HL-60 (cell line): Measurements from ENCODE around the gene HSPA12A.

Experiments
- DNase-seq, 2 experiments: peaks; one replicate each; pipeline ENCODE4 v3.0.0-alpha.2; 2010 to 2020; ENCODE audit warnings: low read depth in 1 of 2, low spot score in 1 of 2
- H3K27ac ChIP-seq: fragments of 250-450 bp; sonication (Bioruptor Pico); replicated peaks from 2 replicates; pipeline ENCODE4 v1.5.1; 2020; ENCODE audit warnings: mild to moderate bottlenecking, moderate library complexity
- H3K27me3 ChIP-seq: fragments of 250-450 bp; sonication (Bioruptor Pico); 2 replicates; pipeline ENCODE4 v1.5.1; 2021; ENCODE audit warnings: mild to moderate bottlenecking, moderate library complexity; ENCODE audit not compliant: insufficient read depth, poor library complexity, severe bottlenecking
- H3K4me3 ChIP-seq: replicated peaks from 2 replicates; pipeline ENCODE4 v1.5.1; 2011; ENCODE audit warnings: mild to moderate bottlenecking, control low read depth, low read length; ENCODE audit not compliant: insufficient read depth
- GABPA ChIP-seq: IDR thresholded peaks from 2 replicates; pipeline ENCODE4 v1.6.1; 2012; ENCODE audit warnings: low read depth
- POLR2AphosphoS5 ChIP-seq: IDR thresholded peaks from 2 replicates; pipeline ENCODE4 v1.6.1; 2012; ENCODE audit warnings: low read depth
- SPI1 ChIP-seq: IDR thresholded peaks from 2 replicates; pipeline ENCODE4 v1.6.1; 2012; ENCODE audit warnings: low read depth, mild to moderate bottlenecking, borderline replicate concordance
- TF ChIP-seq, protein P1 (sequence below): IDR thresholded peaks from one replicate; pipeline ENCODE4 v1.5.1; 2011; ENCODE audit warnings: low read length, control low read depth, inconsistent platforms; ENCODE audit not compliant: insufficient read depth
- TF ChIP-seq, protein P2 (sequence below): IDR thresholded peaks from 2 replicates; pipeline ENCODE4 v1.6.1; 2012; ENCODE audit warnings: low read depth; ENCODE audit not compliant: insufficient replicate concordance

Gene HSPA12A

GRCh38 chr10:116673866-116674265, 68.5 kb downstream of the HSPA12A start:
- TF ChIP-seq, protein P1, sequence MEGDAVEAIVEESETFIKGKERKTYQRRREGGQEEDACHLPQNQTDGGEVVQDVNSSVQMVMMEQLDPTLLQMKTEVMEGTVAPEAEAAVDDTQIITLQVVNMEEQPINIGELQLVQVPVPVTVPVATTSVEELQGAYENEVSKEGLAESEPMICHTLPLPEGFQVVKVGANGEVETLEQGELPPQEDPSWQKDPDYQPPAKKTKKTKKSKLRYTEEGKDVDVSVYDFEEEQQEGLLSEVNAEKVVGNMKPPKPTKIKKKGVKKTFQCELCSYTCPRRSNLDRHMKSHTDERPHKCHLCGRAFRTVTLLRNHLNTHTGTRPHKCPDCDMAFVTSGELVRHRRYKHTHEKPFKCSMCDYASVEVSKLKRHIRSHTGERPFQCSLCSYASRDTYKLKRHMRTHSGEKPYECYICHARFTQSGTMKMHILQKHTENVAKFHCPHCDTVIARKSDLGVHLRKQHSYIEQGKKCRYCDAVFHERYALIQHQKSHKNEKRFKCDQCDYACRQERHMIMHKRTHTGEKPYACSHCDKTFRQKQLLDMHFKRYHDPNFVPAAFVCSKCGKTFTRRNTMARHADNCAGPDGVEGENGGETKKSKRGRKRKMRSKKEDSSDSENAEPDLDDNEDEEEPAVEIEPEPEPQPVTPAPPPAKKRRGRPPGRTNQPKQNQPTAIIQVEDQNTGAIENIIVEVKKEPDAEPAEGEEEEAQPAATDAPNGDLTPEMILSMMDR = no peak
- TF ChIP-seq POLR2AphosphoS5 (no peak), SPI1 (no peak), GABPA (no peak)
- TF ChIP-seq, protein P2, sequence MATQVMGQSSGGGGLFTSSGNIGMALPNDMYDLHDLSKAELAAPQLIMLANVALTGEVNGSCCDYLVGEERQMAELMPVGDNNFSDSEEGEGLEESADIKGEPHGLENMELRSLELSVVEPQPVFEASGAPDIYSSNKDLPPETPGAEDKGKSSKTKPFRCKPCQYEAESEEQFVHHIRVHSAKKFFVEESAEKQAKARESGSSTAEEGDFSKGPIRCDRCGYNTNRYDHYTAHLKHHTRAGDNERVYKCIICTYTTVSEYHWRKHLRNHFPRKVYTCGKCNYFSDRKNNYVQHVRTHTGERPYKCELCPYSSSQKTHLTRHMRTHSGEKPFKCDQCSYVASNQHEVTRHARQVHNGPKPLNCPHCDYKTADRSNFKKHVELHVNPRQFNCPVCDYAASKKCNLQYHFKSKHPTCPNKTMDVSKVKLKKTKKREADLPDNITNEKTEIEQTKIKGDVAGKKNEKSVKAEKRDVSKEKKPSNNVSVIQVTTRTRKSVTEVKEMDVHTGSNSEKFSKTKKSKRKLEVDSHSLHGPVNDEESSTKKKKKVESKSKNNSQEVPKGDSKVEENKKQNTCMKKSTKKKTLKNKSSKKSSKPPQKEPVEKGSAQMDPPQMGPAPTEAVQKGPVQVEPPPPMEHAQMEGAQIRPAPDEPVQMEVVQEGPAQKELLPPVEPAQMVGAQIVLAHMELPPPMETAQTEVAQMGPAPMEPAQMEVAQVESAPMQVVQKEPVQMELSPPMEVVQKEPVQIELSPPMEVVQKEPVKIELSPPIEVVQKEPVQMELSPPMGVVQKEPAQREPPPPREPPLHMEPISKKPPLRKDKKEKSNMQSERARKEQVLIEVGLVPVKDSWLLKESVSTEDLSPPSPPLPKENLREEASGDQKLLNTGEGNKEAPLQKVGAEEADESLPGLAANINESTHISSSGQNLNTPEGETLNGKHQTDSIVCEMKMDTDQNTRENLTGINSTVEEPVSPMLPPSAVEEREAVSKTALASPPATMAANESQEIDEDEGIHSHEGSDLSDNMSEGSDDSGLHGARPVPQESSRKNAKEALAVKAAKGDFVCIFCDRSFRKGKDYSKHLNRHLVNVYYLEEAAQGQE = no peak
- Histone ChIP-seq H3K27ac (no peak overlapping the region), H3K4me3 (no peak overlapping the region), H3K27me3 (no peaks in the 10 kb centered on the region)
- no peak for DNase-seq

DNA sequence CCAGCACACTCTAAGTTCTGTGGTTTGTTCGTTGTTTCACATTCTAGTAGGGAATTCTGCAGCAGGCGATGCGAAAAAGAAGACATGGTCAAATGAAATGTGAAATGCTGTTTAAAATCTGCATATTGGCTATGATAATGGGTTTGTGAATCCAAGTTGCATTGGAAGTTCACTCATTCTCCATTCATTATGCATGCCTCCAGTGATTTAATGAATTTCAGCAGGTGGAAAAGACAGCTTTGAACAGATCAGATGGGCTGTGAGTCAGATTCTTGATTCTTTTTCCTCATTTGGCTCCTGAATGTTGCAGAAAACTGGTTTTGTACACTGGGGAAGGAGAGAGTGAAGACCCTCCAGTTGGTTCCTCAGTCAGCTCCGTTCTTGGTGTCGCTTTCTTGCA, 69.5 kb downstream of the HSPA12A start:
- H3K4me3 ChIP-seq = no peak overlapping the region
- H3K27me3 ChIP-seq = no peaks in the 10 kb centered on the region
- H3K27ac ChIP-seq = no peak overlapping the region
- DNase-seq = no peak
- TF ChIP-seq POLR2AphosphoS5 = no peak
- TF ChIP-seq, protein P1 = no peak
- TF ChIP-seq, protein P2 = no peak
- TF ChIP-seq GABPA = no peak
- TF ChIP-seq SPI1 = no peak

GRCh38 chr10:116671274-116671926, 71.0 kb downstream of the HSPA12A start:
- Histone ChIP-seq H3K27ac (no peak overlapping the region), H3K27me3 (no peaks in the 10 kb centered on the region), H3K4me3 (no peak overlapping the region)
- no peak for TF ChIP-seq SPI1
- TF ChIP-seq, protein P2 = no peak
- no peak for TF ChIP-seq GABPA
- TF ChIP-seq, protein P1 = no peak
- TF ChIP-seq POLR2AphosphoS5 = no peak
- DNase-seq = no peak
